ENCODE results near the gene KLHL36. TPM values are rescaled to one million over a fixed set of nuclear protein-coding genes. Genes with fewer than 3 reads are reported as not detected.
A peak's percentile ranks its signal among the peaks of the same experiment; 100 is the strongest.

Gene KLHL36
- total and polyA plus RNA-seq, 9 of the 15 experiments (the other 6 are each of a cell fraction or from before 2014, with no cell fraction given): 2.1 to 51.2 (median 18.5) TPM

- 0 out of 2 replicates have a peak, but pooled peaks have one; percentile 2 for TF ChIP-seq ZNF121 (CRISPR knock-in tag; conservative IDR thresholded peaks at IDR 0.05)
- TF ChIP-seq ZBTB33 (CRISPR knock-in tag; IDR thresholded peaks at IDR 0.05): peak; percentile 64; the same call in 1 of the 2 replicates
- peak; percentile 71 for TF ChIP-seq ZNF12 (CRISPR knock-in tag; IDR thresholded peaks at IDR 0.05)
- TF ChIP-seq ZNF639 (CRISPR knock-in tag; conservative IDR thresholded peaks at IDR 0.05 in 1 of 2, IDR thresholded peaks at IDR 0.05 in 1 of 2): peak in 1 of 2 experiments; percentile 69; a peak in 2 of 4 replicates
- peak; percentile 81 for TF ChIP-seq ZBTB7A (IDR thresholded peaks at IDR 0.05; ENCODE audit: borderline replicate concordance, control insufficient read depth, low read depth, low read length)
- no peak for TF ChIP-seq REST (IDR thresholded peaks at IDR 0.05; ENCODE audit: borderline replicate concordance)
- TF ChIP-seq REST (CRISPR knock-in tag; IDR thresholded peaks at IDR 0.05; ENCODE audit: low read depth): peak; percentile 80; the same call in 1 of the 2 replicates
- no peak for TF ChIP-seq ID3 (CRISPR knock-in tag; IDR thresholded peaks at IDR 0.05)
- TF ChIP-seq ID3 (tag; IDR thresholded peaks at IDR 0.05): peak; percentile 89; the same call in 1 of the 2 replicates
- no peak for TF ChIP-seq SMARCC2 (IDR thresholded peaks at IDR 0.05; ENCODE audit: low read depth)
- TF ChIP-seq SIN3A (IDR thresholded peaks at IDR 0.05; ENCODE audit: borderline replicate concordance in 2 of 2, control insufficient read depth in 1 of 2, low read depth in 2 of 2, low read length in 2 of 2): 0 out of 4 replicates have a peak, but pooled peaks of 1 of the 2 experiments have one; percentile 10
- TF ChIP-seq EGR1 (conservative IDR thresholded peaks at IDR 0.05): peak; percentile 51
Observed at GRCh38 chr16:84647828-84648594, at the start of gene KLHL36 (continued).
